Kidney epithelial cell (primary cell): ENCODE results near the gene NINL. TPM values are rescaled to one million over a fixed set of nuclear protein-coding genes. Genes with fewer than 3 reads are reported as not detected.

Source experiments
- DNase-seq: peaks from one replicate; pipeline ENCODE4 v3.0.0-alpha.2; 2010; ENCODE audit warnings: low read depth
- H3K27me3 ChIP-seq: 2 replicates; pipeline ENCODE4 v1.6.0; 2011; ENCODE audit warnings: low read length; ENCODE audit not compliant: control insufficient read depth, insufficient read depth
- H3K36me3 ChIP-seq: 2 replicates; pipeline ENCODE4 v1.5.1; 2011; ENCODE audit warnings: low read length; ENCODE audit not compliant: control insufficient read depth, insufficient read depth
- H3K4me3 ChIP-seq: 2 replicates; pipeline ENCODE4 v1.5.1; 2011; ENCODE audit warnings: low read depth, mild to moderate bottlenecking, control low read depth, low read length
- CTCF ChIP-seq: IDR thresholded peaks from 2 replicates; pipeline ENCODE4 v1.5.1; 2011; ENCODE audit warnings: mild to moderate bottlenecking, moderate library complexity, low read length, control low read depth, inconsistent platforms; ENCODE audit not compliant: insufficient read depth, poor library complexity, severe bottlenecking
- total RNA-seq: library from RNA; depleted of rRNA; stranded (reverse); fragments of >200 nt; gene quantifications from 2 replicates; pipeline ENCODE4 v1.2.3, GENCODE V29; 2015

Gene NINL
- total RNA-seq, 1 donor from 2014 or later: 19.6 TPM

- DNase-seq: no peak
- H3K36me3 ChIP-seq: no peaks in the 10 kb centered on the region
- no peaks in the 10 kb centered on the region for H3K27me3 ChIP-seq
- no peak overlapping the region for H3K4me3 ChIP-seq
- no peak for TF ChIP-seq CTCF
Measured at GRCh38 chr20:25571817-25572216, 13.5 kb downstream of the NINL start.

GRCh38 chr20:25571240-25571639, 14.1 kb downstream of the NINL start:
- H3K4me3 ChIP-seq: no peak overlapping the region
- H3K27me3 ChIP-seq: no peaks in the 10 kb centered on the region
- no peak for DNase-seq

GRCh38 chr20:25570148-25570530, 15.2 kb downstream of the NINL start:
- H3K36me3 ChIP-seq: no peaks in the 10 kb centered on the region

More at GRCh38 chr20:25571240-25571639, 14.1 kb downstream of the NINL start:
- no peaks in the 10 kb centered on the region for H3K36me3 ChIP-seq
- no peak for TF ChIP-seq CTCF

GRCh38 chr20:25567286-25567685, 18.0 kb downstream of the NINL start:
- DNase-seq: no peak
- H3K4me3 ChIP-seq: no peak overlapping the region
- no peak for TF ChIP-seq CTCF
- H3K36me3 ChIP-seq: no peaks in the 10 kb centered on the region
- H3K27me3 ChIP-seq: no peaks in the 10 kb centered on the region

More at GRCh38 chr20:25570148-25570530, 15.2 kb downstream of the NINL start:
- Histone ChIP-seq H3K4me3 (no peak overlapping the region), H3K27me3 (no peaks in the 10 kb centered on the region)
- TF ChIP-seq CTCF: no peak
- no peak for DNase-seq

DNA sequence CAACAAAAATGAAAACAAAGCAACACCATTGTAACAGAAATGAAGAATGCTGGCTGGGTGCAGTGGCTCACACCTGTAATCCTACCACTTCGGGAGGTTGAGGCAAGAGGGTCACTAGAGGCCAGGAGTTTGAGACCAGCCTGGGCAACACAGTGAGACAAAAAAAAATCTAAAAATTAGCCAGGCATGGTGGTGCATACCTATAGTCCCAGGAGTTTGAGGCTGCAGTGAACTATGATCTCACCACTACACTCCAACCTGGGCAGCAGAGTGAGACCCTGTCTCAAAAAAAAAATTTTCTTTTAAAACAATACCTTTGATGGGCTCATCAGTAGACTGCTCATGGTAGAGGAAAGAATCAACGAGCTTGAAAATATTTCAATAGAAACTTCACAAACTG, 18.5 kb downstream of the NINL start:
- no peak for DNase-seq
- Histone ChIP-seq H3K27me3 (no peaks in the 10 kb centered on the region), H3K4me3 (no peak overlapping the region), H3K36me3 (no peaks in the 10 kb centered on the region)
- no peak for TF ChIP-seq CTCF

DNA sequence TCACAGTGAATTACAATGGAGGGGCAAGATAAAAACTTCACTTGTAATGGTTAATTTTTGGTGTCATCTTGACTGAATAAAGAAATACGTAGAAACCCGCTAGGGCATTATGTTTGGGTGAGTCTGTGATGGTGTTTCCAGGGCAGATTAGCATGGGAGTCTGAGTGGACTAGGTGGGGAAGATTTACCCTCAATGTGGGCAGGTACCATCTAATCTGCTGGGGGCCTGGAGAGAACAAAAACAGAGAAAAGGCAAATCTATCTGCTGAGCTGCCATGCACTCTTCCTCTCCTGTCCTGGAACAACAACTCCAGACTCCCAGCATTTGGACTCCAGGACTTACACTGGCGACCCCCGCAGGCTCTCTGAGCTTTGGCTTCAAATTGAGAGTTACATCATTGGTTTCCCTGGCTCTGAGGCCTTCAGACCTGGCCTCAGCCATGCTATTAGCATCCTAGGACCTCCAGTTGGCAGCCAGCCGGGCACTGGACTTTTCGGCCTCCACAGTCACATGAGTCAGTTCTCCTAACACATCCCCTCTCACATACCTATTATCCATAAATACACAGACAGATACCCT, 19.7 kb downstream of the NINL start:
- no peak for TF ChIP-seq CTCF

More for the DNA sequence above, 19.7 kb downstream of the NINL start:
- no peaks in the 10 kb centered on the region for H3K36me3 ChIP-seq
- DNase-seq: no peak
- no peaks in the 10 kb centered on the region for H3K27me3 ChIP-seq
- no peak overlapping the region for H3K4me3 ChIP-seq
